ENCODE results near the gene PLD4.
A peak's percentile ranks its signal among the peaks of the same experiment; 100 is the strongest.

The PLD4 gene

DNA sequence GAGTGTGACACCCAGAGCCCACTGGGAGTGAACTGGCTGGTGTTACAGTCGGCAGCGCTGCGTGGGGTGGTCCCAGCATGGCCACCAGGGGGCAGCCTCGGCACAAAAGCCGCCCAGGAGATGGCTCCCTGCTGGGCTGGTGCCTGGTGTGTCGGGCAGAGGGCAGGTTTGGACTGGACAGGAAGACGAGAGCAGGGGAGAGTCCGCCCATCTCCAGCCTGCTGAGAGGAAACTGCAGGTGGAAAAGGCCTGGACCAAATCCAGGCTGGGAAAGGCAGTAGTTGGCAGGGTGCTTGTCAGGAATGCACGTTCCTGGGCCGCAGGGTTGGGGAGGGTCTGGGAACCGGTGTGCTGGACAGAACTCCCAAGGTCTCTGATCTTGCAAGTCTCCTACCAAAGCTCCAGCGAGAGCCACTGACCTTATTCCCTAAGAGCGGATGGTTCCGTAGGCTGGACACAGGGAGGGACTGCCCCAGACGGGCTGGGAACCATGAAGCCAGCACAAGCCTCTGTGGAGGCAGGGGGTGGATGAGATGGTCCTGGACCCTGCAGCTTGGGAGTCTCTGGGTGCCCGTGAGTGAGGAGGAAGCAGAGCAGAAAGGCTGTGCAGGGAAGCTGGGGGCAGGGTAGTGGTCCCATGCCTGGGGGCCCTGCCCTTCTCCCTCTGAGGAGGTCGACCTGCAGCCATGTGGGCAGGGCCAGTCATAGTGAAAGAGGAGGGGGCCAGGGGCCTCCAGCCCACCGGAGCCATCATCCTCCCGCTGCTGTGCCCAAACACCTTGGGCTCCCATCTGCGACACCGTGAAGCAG is 51.7 kb downstream of the PLD4 start:
- peak; percentile 77 for DNase-seq

DNA sequence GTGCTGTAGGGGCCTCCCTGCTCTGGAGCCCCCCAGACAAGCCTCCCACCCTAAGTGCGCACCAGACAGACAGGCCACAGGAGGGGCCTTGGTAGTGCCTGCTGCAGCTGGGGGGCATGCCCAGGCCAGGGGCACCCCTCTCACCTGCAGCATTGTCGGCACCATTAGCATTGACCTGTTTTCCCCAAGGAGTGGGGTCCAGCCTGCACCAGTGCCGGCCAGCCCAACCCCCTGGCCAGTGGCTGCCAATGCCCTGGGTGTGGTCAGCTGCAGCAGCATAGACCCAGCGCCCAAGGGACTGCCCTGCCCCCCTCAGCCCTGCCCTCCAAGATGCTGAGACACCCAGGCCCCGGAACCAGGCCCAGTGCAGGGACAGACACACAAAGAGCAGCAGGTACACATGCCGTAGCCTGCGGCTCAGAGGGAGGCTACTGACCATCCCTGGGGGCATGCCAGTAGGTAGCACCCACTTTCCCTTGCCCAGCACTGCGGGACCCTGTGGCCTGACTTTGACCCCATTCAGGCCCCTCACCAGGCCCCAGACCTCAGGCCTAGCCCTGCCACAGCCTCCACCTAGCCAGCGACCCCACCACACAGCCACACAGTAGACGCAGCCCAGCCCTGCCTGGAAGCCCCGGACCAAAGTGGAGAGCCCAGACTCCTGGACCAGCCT is 52.5 kb downstream of the PLD4 start:
- no peak for DNase-seq

DNA sequence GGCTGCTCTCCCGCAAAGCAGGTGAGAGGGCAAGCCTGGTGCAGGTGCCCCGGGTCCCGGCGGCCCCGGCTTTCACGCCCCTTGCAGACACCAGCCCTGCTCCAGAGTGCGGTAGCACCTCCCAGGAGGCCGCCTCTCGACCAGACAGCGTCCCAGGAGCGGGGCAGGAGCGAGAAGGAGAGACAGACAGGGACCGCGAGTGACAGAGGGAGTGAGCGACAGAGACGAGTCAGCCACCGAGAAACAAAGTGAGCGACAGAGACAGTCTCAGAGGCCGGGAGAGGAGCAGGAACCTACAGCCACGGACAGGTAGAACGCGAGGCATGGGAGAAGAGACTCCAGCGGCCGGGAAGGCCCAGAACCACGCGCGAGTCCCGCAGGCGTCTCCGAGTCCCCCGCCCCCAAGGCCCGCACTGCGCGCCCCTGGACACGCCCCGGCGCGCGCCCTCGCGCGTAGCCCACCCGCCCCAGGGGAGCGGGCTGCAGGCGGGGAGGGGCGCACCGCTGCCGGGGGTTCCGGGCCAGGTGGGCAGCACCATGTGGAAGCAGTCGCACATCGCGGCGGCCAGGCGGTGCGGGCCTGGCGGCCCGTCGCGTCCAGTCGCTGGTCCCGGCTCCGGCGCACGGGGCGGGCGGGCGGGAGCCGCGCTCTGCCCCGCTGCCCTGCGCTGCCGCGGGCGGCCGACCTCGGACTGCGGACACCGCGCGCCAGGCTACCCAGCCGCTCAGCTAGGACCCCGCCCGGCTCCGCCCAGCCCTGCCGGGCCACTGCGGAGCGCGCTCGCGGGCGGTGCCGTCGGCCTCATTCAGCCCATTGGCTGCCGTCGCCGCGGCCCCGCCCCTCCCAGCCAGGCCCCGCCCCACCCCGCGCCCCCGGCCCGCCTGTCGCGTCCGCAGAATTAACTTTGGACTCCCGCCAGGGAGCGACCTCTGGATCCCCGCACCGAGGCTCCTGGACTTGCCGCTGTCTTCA is 53.3 kb downstream of the PLD4 start, which contains the start of gene AHNAK2:
AHNAK2 (minus strand) TSS at position 694 of the 973 bp plus-strand sequence; CDS start at position 557, 137 bp downstream.
- peak; percentile 79 for DNase-seq

DNA sequence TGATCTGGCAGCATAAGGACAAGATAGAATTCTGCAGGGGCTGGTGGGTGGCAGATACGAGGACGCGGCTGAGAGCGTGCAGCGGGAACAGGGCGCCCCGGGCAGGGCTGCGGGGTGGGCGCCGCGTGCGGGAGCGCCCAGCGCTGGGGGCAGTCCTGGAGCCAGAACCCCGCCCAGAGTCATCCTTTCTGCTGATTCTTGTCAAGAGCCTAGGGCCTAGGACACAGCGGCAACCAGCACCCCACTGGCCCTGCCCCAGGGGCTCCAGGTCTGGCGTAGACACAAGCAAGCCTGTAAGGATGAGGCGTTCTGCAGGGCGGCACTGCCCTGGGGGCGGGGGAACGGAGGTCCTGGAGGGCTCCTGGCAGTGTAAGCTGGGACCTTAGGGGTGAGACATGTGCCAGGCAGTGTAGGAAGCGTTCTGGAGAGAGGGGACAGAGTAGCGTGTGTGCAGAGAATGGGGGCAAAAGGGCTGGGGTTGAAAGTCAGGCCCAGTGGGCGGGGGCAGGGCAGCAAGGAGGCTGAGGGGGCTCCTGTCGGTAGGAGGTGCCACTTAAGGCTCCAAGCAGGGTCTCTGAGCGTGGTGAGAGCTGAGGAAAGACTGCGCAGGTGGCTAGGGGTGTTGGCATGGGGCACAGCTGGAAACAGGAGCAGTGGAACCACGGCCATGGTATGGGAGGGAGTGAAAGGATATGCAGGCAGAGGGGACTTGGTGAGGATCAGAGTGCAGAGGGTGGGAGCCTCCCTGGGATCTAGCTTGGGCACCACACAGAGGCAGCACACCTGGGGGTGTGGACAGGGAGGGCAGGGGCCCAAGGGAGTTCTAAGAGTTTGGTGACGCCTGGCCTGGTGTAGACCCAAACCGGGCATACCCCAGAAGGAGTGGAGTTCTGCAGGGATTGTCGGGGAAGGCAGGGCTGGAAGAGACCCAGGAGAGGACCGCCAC is 54.3 kb downstream of the PLD4 start:
- DNase-seq, result no peak

DNA sequence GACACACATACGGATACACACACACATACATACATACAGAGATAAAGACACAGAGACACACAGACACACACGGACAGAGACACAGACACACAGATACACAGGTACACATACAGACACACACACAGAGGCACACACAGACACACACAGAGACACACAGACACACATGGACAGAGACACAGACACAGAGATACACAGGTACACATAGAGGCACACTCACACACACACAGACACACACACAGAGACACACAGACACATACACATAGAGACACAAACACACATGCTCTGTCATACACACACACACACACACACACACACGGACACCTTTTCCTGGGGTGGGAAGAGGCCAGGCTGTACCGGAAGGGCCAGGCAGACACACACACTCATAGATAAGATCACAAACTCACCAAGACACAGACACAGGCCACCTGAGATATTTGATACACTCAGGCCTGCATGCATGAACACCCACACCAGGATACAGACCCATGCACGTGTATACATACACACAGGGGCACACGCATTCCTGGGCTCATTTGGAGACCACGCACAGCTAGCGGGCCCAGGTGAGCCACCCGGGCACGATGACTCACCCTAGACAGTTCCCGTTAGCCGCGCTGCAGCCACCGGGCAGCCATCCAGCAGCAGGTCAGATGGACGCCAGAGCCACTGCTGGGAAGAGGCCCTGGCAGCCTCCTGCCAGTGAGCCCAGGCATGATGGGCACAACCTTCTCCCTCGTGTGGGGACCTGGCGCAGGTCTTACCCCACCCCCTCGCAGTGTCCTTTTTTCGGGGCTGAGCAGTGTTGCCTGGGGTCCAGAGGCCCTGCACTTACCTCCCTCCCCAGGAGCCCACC is 55.3 kb downstream of the PLD4 start:
- no peak for DNase-seq

DNA sequence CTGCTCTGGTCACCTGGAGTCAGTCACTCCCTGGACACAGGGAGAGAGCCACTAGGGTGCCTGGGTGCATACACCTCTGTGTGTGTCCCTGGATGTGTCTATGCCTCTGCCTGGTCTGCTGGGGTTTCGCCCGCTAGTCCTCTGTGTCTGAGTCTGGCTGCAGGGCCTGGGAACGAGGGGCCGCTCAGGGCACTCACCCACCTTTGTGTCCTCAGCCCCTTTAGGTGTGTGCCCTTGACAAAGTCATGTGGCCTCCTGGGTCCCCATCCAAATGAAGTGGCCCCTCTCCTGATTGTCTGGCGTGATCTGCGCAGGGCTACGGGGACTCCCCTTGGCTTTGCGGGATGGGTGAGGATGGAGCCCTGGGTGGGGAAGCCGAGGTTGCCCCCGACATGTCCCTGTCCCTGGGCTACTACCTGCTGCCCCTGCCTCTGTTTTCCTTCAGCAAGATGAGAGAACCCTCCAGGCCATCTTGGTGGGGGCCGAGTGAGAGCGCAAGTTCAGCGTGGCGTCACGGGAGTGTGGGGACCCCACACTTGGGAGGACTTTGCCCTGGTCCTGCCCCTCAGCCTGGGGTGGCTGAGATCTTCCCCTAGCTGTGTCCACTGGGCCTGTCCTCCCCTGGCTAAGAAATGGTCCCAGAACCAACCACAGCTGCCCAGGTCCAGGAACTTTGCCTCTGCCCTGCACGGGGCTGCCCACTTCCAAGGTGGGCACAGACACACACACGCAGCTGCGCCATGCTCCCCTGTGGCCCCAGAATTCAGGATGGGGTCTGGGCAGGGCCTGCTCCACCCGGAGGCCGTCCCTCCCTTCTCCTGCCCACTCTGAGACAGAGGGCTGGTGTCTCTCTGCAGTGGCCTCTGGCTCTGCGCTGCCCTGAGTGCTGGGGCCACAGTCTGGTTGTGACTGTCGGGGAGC is 56.2 kb downstream of the PLD4 start:
- DNase-seq, result no peak

DNA sequence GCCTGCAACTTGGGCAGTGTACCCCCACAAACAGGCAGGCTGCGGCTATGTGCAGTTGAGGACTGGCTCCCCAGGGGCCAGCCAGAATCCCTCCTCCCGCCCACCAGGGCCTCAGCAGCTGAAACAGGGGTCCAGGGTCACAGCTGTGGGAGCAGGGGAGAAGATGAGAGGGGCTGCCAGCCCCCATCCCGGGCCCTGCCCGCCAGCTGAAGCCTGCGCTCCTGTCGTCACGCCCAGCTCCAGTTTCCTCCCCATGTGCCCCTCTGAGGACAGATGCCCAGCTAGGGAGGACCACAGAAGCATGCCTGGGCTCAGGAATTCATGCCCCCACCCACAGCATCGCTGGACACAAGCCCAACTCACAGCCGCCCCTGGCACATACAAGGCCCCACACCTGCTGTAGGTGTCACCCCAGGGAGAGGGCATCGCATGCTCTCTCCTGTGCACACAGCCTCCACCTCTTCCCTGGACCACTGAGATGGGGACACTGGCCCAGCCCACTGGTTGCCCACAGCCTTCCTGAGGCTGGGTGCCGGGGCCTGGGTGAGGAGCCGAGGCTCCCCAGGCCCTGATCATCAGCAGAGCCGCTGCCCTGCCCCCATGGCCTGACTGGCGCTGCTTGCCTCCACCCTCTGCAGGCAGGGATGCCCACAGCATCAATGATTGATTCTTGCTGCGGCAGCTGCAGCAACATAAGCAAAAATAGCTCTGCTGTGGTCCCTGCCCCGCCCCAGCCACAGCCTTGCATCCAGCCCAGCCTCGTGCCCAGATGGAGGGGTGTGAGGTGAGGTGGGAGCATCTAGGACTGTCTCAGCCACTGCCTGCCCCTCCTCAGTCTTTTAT is 57.2 kb downstream of the PLD4 start:
- no peak for DNase-seq

DNA sequence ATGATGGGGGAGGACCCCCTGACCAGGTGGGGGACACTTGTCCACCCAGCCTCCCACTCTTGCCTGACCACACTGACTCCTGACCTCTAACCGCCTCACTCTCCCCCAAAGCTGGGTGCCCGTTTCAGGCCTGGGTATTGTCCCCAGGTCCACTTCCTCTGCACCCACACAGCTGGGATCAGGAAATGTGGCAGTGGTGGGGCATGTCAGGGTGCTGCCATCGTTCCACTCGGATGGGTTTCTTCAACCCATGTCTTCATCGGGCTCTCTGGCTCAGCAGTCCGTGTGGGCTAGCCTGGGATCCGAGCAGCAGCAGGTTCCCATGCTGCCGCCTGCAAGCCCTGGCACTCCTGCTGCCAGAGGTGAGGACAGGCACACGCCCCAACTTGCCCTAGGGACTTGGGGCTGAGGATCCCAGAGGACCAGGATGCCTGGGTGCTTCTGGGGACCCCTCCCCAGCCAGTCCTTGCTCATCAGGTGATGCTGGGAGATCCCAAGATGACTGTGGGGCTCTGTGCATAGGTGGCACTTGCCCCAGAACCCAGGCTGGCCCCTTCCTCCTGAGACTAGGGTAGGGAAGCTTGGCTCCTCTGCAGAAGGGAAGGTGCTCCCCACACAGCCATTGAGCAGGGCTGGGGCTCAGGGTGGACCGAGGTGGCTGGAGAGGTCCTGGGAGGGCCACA is 58.0 kb downstream of the PLD4 start:
- DNase-seq, result no peak

Measured in inflammatory macrophage treated with lipopolysaccharide for 4 hours (primary cell).